ENCODE measurements around the gene TBC1D13. TPM values are rescaled to one million over a fixed set of nuclear protein-coding genes. Genes with fewer than 3 reads are reported as not detected.

Gene TBC1D13
- total RNA-seq, 6 experiments from 2014 or later: 28.0 to 34.7 (median 30.3) TPM

GRCh38 chr9:128823362-128823902 lies 36.4 kb downstream of the TBC1D13 start:
- Mint-ChIP-seq H3K4me1 (ENCODE audit: low read depth) (peaks cover 11% of the 10 kb centered on the region), H3K9me3 (no peaks in the 10 kb centered on the region), H3K4me3 (no peak overlapping the region), H3K27ac (no peak overlapping the region), H3K36me3 (ENCODE audit: low read depth) (peaks cover 5% of the 10 kb centered on the region), H3K27me3 (ENCODE audit: insufficient read depth) (peaks cover 2% of the 10 kb centered on the region)
- TF ChIP-seq CTCF (IDR thresholded peaks at IDR 0.05): no peak
- DNase-seq: no peak

- no peak overlapping the region for H3K4me3 Mint-ChIP-seq
Measured at GRCh38 chr9:128823903-128824406, 36.9 kb downstream of the TBC1D13 start.

GRCh38 chr9:128824911-128825310 lies 37.9 kb downstream of the TBC1D13 start:
- no peak overlapping the region for H3K27ac Mint-ChIP-seq
- TF ChIP-seq CTCF (IDR thresholded peaks at IDR 0.05): no peak
- no peak for DNase-seq
- H3K4me3 Mint-ChIP-seq: no peak overlapping the region
- H3K4me1 Mint-ChIP-seq (ENCODE audit: low read depth): peaks cover 10% of the 10 kb centered on the region
- no peaks in the 10 kb centered on the region for H3K9me3 Mint-ChIP-seq
- H3K27me3 Mint-ChIP-seq (ENCODE audit: insufficient read depth): peaks cover 4% of the 10 kb centered on the region
- H3K36me3 Mint-ChIP-seq (ENCODE audit: low read depth): peaks cover 13% of the 10 kb centered on the region

More at GRCh38 chr9:128823903-128824406, 36.9 kb downstream of the TBC1D13 start:
- Mint-ChIP-seq H3K27ac (no peak overlapping the region), H3K27me3 (ENCODE audit: insufficient read depth) (peaks cover 2% of the 10 kb centered on the region), H3K9me3 (no peaks in the 10 kb centered on the region), H3K4me1 (ENCODE audit: low read depth) (peaks cover 16% of the 10 kb centered on the region), H3K36me3 (ENCODE audit: low read depth) (peaks cover 10% of the 10 kb centered on the region)
- DNase-seq: no peak
- no peak for TF ChIP-seq CTCF (IDR thresholded peaks at IDR 0.05)

- no peak for DNase-seq
- Mint-ChIP-seq H3K27me3 (ENCODE audit: insufficient read depth) (peaks cover 4% of the 10 kb centered on the region), H3K9me3 (no peaks in the 10 kb centered on the region), H3K4me1 (ENCODE audit: low read depth) (peaks cover 10% of the 10 kb centered on the region), H3K36me3 (ENCODE audit: low read depth) (peaks cover 13% of the 10 kb centered on the region), H3K27ac (no peak overlapping the region), H3K4me3 (no peak overlapping the region)
- TF ChIP-seq CTCF (IDR thresholded peaks at IDR 0.05): peak; percentile 39
Measured at GRCh38 chr9:128825923-128826700, 39.1 kb downstream of the TBC1D13 start.

GRCh38 chr9:128828267-128828666 lies 41.2 kb downstream of the TBC1D13 start:
- Mint-ChIP-seq H3K4me1 (ENCODE audit: low read depth) (peaks cover 10% of the 10 kb centered on the region), H3K9me3 (no peaks in the 10 kb centered on the region), H3K27ac (no peak overlapping the region), H3K27me3 (ENCODE audit: insufficient read depth) (peaks cover 2% of the 10 kb centered on the region; the same call in 1 of the 2 replicates), H3K36me3 (ENCODE audit: low read depth) (peaks cover 8% of the 10 kb centered on the region), H3K4me3 (peak overlapping the region; percentile 96)
- no peak; the same call in 1 of the 2 replicates for TF ChIP-seq CTCF (IDR thresholded peaks at IDR 0.05)
- no peak for DNase-seq
